HG03159 (cell line): ENCODE data around the gene SLC7A8.

Source experiments
- ATAC-seq: cut with Tn5 transposase; IDR thresholded peaks from one replicate; pipeline ENCODE4 v1.9.1; 2021; ENCODE audit warnings: mild to moderate bottlenecking, moderate library complexity; ENCODE audit not compliant: unreplicated experiment

Gene SLC7A8

GRCh38 chr14:23160924-23161522 is 22.4 kb downstream of the SLC7A8 start:
- no peak for ATAC-seq

DNA sequence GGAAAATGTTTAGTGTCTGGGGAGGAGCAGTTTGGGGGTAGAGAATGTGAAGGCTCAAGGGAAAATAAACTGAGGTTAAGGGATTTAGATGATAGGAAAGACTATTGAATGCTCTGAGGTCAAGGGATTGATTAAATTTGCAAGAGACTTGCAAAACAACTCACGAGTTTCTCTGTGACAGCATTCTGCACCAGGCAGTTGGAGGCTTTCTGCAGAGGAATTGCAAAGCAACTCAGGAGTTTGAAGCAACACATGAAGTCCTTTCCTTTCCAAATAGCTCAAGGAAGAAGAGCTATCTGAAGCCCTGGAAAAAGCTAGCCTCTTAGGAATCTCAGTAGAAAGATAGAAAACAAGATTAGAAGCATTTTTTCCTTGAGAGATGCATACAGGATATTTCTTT is 23.9 kb downstream of the SLC7A8 start:
- no peak for ATAC-seq

- no peak for ATAC-seq
Measured at GRCh38 chr14:23158779-23159178, 24.7 kb downstream of the SLC7A8 start.

DNA sequence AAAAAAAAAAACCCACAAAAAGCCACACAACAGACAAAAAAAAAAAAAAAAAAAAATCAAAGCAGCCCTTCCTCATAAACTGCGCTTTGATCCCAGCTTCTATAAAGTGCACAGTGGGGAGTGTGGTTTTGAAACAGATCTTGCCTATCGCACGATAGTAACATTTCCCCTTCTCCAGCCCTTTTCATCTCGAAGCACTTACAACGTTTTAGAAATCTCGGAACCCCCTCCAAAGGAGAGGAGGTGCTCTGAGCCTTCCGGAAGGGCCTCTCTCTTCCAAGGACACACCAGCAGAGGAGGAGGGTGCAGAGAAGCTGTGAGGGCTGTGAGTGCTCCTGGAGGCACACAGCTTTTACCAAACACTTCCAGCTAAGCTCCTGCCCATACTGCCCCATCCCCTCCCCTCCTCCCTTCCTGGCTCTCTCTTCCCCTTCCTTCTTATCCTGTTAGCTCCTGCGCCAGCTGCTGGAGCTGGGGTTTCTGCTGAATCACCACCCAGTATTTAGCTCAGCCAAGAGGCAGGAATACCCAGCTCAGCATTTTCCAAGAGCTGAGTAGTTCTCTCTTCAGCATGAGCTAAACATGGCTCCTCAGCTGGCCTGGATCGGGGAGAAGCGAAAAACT is 28.4 kb downstream of the SLC7A8 start:
- no peak for ATAC-seq

GRCh38 chr14:23153851-23154796 is 29.3 kb downstream of the SLC7A8 start:
- ATAC-seq, result no peak

- no peak for ATAC-seq
Measured at GRCh38 chr14:23151342-23151741, 32.1 kb downstream of the SLC7A8 start.

GRCh38 chr14:23149745-23150144 is 33.7 kb downstream of the SLC7A8 start:
- ATAC-seq, result no peak

DNA sequence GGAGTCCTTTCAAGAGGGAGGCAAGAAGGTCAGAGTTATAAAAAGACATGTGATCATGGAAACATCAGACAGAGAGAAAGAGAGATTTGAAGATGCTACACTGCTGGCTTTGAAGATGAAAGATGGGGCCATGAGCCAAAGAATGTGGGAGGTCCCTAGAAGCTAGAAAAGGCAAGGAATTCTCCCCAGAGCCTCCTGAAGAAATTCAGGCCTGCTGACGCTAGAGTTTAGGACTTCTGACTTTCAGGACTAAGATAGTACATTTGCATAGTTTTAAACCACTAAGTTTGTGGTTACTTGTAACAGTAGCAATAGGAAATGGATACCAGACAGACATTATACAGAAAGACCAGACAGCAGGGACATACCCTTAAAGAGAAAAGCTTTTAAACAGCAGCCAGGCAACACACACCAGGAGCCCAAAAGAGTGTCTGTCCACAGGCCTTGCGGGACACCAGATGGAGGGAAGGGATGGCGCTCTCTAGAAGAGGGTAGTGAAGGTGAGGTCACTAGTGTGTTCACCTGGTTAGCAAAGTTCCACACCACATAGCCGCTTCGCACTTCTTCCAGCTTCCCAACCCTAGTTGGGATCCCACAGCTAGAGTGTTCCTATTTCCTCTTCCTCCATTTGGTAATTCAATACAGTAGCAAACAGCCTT is 34.7 kb downstream of the SLC7A8 start:
- ATAC-seq, result no peak

DNA sequence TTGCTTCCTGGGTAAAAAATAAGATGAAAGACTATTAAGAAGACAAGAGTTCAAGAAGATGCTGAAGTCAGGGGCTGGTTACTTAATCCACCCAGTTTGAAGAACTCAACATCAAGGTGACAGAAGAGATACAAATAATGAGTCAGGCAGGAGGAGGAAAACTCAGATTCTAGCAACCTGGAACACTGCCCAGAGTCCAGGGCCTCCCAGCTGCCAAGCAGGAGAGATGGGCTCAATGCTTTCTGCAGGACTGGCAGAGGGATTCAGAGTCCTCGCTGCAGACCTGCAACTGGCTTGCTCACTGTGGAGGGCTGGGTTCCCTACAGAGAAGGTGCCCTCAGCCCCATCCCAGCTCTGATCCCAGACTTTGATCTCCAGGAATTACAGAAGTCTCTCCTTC is 35.8 kb downstream of the SLC7A8 start:
- no peak for ATAC-seq

GRCh38 chr14:23146980-23147379 is 36.5 kb downstream of the SLC7A8 start:
- no peak for ATAC-seq

DNA sequence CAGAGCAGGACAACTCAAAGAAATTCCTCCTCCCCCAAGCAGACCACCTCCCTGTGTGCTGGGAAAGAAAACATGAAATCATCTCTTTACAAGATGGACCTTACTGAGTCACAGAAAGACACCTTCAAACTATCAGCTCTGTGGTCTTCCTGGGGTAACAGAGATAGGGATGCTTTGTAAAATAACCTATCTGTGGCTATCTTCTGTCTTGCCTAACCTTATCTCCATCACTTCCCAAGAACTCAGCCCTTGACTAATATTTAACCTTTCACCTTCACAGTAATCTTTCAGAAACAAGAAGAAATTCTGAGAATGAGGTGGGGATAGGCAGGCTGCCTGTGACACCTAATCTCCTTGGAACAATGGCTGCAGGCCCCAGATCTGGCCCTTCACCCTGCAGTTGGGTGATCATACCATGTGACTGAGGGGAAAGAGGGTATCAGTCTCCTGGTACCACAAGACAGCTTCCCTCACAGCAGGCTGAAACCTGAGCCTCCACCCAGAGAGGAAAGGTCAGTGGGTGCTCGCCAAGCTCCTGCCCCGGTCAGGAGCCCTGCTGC is 37.0 kb downstream of the SLC7A8 start:
- no peak for ATAC-seq

GRCh38 chr14:23145794-23146350 is 37.6 kb downstream of the SLC7A8 start:
- no peak for ATAC-seq

DNA sequence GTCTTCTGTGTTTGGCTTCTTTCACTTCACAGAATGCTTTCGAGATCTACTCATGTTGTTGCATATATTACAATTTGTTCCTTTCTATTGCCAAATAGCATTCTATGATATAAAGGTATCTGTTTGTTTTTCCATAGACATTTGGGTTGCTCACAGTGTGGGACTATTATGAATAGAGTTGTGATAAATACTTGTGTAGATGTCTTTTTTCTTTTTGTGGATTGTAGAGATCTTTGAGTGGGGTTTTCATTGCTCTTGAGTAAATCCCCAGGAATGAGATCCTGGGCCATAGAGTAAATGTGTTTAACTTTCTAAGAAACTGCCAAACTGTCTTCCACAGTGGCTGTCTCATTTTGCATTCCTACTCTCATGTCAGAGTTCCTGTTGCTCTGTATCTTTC is 39.5 kb downstream of the SLC7A8 start:
- ATAC-seq, result no peak

DNA sequence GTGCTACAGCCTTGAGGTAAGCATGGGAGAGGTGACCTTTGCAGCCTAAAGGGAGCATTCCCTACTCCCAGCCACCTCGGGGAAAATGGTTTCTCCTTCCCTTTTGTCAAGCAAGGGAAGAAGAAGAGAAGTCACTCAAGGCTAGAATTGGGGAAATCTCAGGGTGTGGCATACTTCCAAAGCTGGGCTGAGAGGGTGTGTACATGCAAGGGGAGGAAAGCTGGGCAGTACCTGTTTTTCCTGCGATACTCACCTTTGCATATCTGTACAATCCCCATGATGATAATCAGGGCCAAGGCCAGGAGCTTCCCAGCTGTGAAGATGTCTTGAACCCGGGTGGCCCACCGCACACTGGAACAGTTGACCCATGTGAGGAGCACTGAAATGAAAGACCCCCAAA is 40.6 kb downstream of the SLC7A8 start:
- no peak for ATAC-seq

- ATAC-seq, result no peak
Measured at GRCh38 chr14:23141706-23142444, 41.6 kb downstream of the SLC7A8 start.

DNA sequence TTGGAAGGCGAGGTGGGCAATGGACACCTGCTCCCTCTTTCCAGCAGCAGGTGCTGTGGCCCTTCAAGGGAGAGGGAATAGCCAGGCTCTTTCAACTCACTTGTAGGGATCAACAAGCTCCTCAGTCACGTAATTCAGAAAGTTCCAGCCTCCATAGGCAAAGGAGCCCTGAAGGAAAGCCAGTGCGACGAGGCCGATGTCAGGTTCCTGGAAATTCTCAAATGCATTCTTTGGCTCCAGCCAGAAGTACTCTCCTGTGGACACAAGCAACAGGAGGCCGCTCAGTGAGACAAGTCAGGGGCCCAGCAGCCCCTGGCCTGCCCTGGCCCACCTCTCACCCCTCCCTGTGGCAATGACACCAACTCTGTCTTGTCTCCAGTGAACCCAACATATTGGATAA is 43.1 kb downstream of the SLC7A8 start:
- no peak for ATAC-seq

GRCh38 chr14:23139874-23140273 is 43.6 kb downstream of the SLC7A8 start:
- no peak for ATAC-seq

DNA sequence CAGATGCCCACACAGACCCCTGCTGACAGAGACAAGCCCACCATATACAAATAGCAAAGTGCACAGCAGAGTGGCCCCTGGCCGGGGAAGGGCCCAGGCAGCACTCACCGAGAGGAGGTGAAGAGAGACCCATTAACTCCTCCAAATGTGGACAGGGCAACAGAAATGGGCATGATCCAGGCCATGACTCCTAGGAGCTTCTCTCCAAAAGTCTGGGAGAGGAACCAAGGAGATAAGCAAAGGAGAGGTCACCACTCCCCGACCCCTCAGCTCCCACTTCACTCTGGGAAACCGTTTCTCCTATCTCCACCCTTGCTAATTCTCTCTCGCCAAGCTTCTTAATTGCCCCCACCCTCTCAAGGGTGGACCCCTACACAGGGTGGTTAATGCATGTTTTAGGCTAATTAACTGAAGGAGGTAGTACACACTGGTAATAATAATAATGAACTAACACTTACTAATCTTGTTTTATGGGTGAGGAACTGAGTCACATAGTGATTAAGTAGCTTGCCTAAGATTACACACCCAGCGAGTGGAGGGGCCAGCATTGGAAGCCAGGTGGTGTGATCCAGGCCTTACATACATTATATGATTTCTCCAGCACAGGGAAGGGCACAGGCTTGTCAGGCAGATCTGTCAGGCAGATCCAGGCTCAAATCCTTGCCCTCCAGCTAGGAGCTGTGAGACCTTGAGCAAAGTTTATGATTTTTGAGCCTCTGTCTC is 45.5 kb downstream of the SLC7A8 start:
- ATAC-seq, result no peak

- ATAC-seq, result no peak
Measured at GRCh38 chr14:23137192-23137812, 46.2 kb downstream of the SLC7A8 start.
